T-cell (primary cell): ENCODE measurements around the gene ATP4A. TPM values are rescaled to one million over a fixed set of nuclear protein-coding genes. Genes with fewer than 3 reads are reported as not detected.

Source experiments
- ATAC-seq, 4 experiments: fragments of 200-7000 bp in 3 of 4; fragments of 150-1000 bp in 1 of 4; cut with Tn5 transposase; replicated peaks in 1 of 4; 1 replicate in 3 of 4; 2 replicates in 1 of 4; pipeline ENCODE4 v1.10.0; 2021; ENCODE audit warnings: moderate library complexity in 3 of 4, mild to moderate bottlenecking in 2 of 4, moderate number of reproducible peaks in 1 of 4
- CTCF ChIA-PET, 2 donors: fragments of 300-600 bp; sonication (Branson Sonifier 250); formaldehyde crosslinking; loops; one replicate each; lab custom pipeline; 2022; ENCODE audit warnings: antibody characterized with exemption in 2 of 2; lab: Charles Lee
- POLR2A ChIA-PET, 2 donors: fragments of 300-600 bp; sonication (Branson Sonifier 250); formaldehyde crosslinking; loops; one replicate each; lab custom pipeline; 2022; ENCODE audit warnings: antibody characterized with exemption in 2 of 2; lab: Charles Lee
- DNase-seq, 35 experiments: peaks; one replicate each; pipeline versions ENCODE4 v3.0.0 to v3.0.0-alpha.2; 2013 to 2023
- H3K27ac ChIP-seq: one replicate; pipeline ENCODE4 v1.5.1; 2013; ENCODE audit warnings: low read length
- H3K27me3 ChIP-seq, 2 experiments: replicated peaks in 1 of 2; 1 replicate in 1 of 2; 2 replicates in 1 of 2; pipeline versions ENCODE4 v1.6.1 to v1.7.0; 2013; ENCODE audit warnings: low read length in 1 of 2, mixed read lengths in 1 of 2; ENCODE audit not compliant: control insufficient read depth in 2 of 2, insufficient read depth in 2 of 2; ENCODE audit errors: extremely low read depth in 1 of 2
- H3K36me3 ChIP-seq, 2 donors: 1 replicate in 1 of 2; 2 replicates in 1 of 2; pipeline versions ENCODE4 v1.6.1 to v1.7.0; 2013; ENCODE audit warnings: low read length in 1 of 2; ENCODE audit not compliant: control insufficient read depth in 2 of 2, insufficient read depth in 1 of 2; ENCODE audit errors: extremely low read depth in 1 of 2
- H3K4me1 ChIP-seq, 2 experiments: 1 replicate in 1 of 2; 2 replicates in 1 of 2; pipeline versions ENCODE4 v1.6.1 to v1.7.0; 2013; ENCODE audit warnings: low read length in 2 of 2, mixed read lengths in 1 of 2; ENCODE audit not compliant: insufficient read depth in 2 of 2, control insufficient read depth in 1 of 2; ENCODE audit errors: extremely low read depth in 1 of 2
- H3K4me3 ChIP-seq, 2 donors: 1 replicate in 1 of 2; 2 replicates in 1 of 2; pipeline versions ENCODE4 v1.5.1 to v1.7.0; 2013; ENCODE audit warnings: mild to moderate bottlenecking in 2 of 2, low read length in 1 of 2, moderate library complexity in 1 of 2; ENCODE audit not compliant: control insufficient read depth in 1 of 2; ENCODE audit errors: extremely low read depth in 1 of 2
- H3K9me3 ChIP-seq: 2 replicates; pipeline ENCODE4 v1.7.0; 2013
- H3K27ac Mint-ChIP-seq, 2 donors: one replicate each; pipeline ENCODE4 v1.8.0; 2020 to 2021; ENCODE audit warnings: mild to moderate bottlenecking in 2 of 2, mixed read lengths in 2 of 2
- H3K27me3 Mint-ChIP-seq, 2 donors: one replicate each; pipeline ENCODE4 v1.8.0; 2021 to 2022; ENCODE audit warnings: mixed read lengths in 2 of 2
- H3K36me3 Mint-ChIP-seq: one replicate; pipeline ENCODE4 v1.8.0; 2021; ENCODE audit warnings: mixed read lengths
- H3K4me1 Mint-ChIP-seq, 3 donors: one replicate each; pipeline ENCODE4 v1.8.0; 2020 to 2022; ENCODE audit warnings: mixed read lengths in 3 of 3, mild to moderate bottlenecking in 1 of 3
- H3K4me3 Mint-ChIP-seq, 3 donors: one replicate each; pipeline ENCODE4 v1.8.0; 2020 to 2022; ENCODE audit warnings: mild to moderate bottlenecking in 3 of 3, mixed read lengths in 3 of 3, moderate library complexity in 3 of 3
- H3K9me3 Mint-ChIP-seq, 3 donors: one replicate each; pipeline ENCODE4 v1.8.0; 2020 to 2022; ENCODE audit warnings: mixed read lengths in 3 of 3
- WGBS: methylation state at CpG from one replicate; pipeline ENCODE4 v1.1.5; 2013; ENCODE audit warnings: missing lambda C conversion rate; ENCODE audit not compliant: insufficient coverage; 5-methylcytosine and 5-hydroxymethylcytosine counted together
- total RNA-seq, 35 experiments: library from RNA in 6 of 35; stranded (reverse) in 6 of 35; fragments of 120-200 nt in 1 of 35; gene quantifications; one replicate each; pipeline versions ENCODE4 v1.2.1 to v1.2.4 and lab custom pipeline; 2013 to 2026

The ATP4A gene
- total RNA-seq, 5 donors from 2014 or later (not counting 1 experiment from before 2014, with no cell fraction given) = not detected

- Mint-ChIP-seq H3K4me3 (no peak overlapping the region), H3K27me3 (peaks cover 17 to 21% of the 10 kb centered on the region in 2 donors), H3K36me3 (peaks cover 3% of the 10 kb centered on the region), H3K4me1 (peaks cover 5 to 13% (median 12%) of the 10 kb centered on the region in 3 donors), H3K9me3 (no peaks in the 10 kb centered on the region), H3K27ac (no peak overlapping the region)
- H3K4me1 ChIP-seq = peaks cover 0 to 17% of the 10 kb centered on the region in 2 experiments
- ATAC-seq = no peak
- ChIA-PET POLR2A (interaction anchor here in 1 of 2 donors (0.5 kb wide), 1 partner anchor 11 kb away, joined by 5 read pairs; no protein-coding TSS in a partner anchor), CTCF (no interaction called here)
- no peak overlapping the region for H3K27ac ChIP-seq
- WGBS = 79% methylated on average over 28 of the region's 30 CpGs
- H3K27me3 ChIP-seq = peaks cover 0 to 29% of the 10 kb centered on the region in 2 experiments
- DNase-seq = no peak
- no peak overlapping the region for H3K4me3 ChIP-seq
- H3K36me3 ChIP-seq = no peaks in the 10 kb centered on the region
- no peaks in the 10 kb centered on the region for H3K9me3 ChIP-seq
These were observed 8.0 kb downstream of the ATP4A start for GRCh38 chr19:35555301-35556005.

DNA sequence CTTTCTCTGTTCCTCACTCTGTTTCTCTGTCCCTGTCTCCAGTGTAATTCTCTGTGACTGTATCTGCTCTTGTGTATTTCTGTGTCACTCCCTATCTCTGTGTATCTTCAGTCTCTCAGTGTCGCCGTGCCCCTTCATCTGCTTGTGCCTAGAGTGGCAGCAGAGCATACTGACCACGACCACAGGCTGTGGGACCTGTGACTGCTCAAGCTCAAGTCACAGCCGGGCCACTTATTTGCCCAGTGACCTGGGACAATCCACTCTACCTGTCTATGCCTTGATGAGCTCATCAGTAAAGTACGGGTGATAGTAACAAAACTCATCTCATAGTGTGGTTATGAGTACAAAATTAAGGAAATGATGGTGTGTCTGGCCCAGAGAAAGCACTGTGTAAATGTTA, 9.4 kb downstream of the ATP4A start:
- peaks cover 4 to 9% of the 10 kb centered on the region in 2 donors for H3K27me3 Mint-ChIP-seq
- ATAC-seq (no peak), DNase-seq (no peak)
- Histone ChIP-seq H3K27me3 (peaks cover 0 to 16% of the 10 kb centered on the region in 2 experiments), H3K27ac (no peak overlapping the region), H3K36me3 (peaks cover 0 to 4% of the 10 kb centered on the region in 2 donors), H3K9me3 (no peaks in the 10 kb centered on the region), H3K4me3 (no peak overlapping the region), H3K4me1 (peaks cover 0 to 20% of the 10 kb centered on the region in 2 experiments)
- WGBS = 61% methylated on average over 4 of the region's 5 CpGs
- ChIA-PET POLR2A (no interaction called here), CTCF (no interaction called here)
- H3K36me3 Mint-ChIP-seq = peaks cover 6% of the 10 kb centered on the region
- H3K4me1 Mint-ChIP-seq = peaks cover 10 to 13% (median 13%) of the 10 kb centered on the region in 3 donors
- H3K4me3 Mint-ChIP-seq = no peak overlapping the region
- H3K27ac Mint-ChIP-seq = no peak overlapping the region
- H3K9me3 Mint-ChIP-seq = no peaks in the 10 kb centered on the region

GRCh38 chr19:35553385-35554000, 10.0 kb downstream of the ATP4A start:
- peaks cover 7% of the 10 kb centered on the region for H3K36me3 Mint-ChIP-seq
- no peak overlapping the region for H3K27ac Mint-ChIP-seq
- H3K4me1 Mint-ChIP-seq = peaks cover 13 to 16% (median 15%) of the 10 kb centered on the region in 3 donors
- ATAC-seq (no peak), DNase-seq (no peak)
- H3K4me1 ChIP-seq = peaks cover 0 to 18% of the 10 kb centered on the region in 2 experiments
- 72% methylated on average over 11 of the region's 14 CpGs for WGBS
- no peak overlapping the region for H3K4me3 ChIP-seq
- no peak overlapping the region for H3K27ac ChIP-seq
- H3K36me3 ChIP-seq = peaks cover 0 to 4% of the 10 kb centered on the region in 2 donors
- CTCF ChIA-PET = no interaction called here
- H3K27me3 Mint-ChIP-seq = peaks cover 4% of the 10 kb centered on the region in 2 donors
- no peak overlapping the region for H3K4me3 Mint-ChIP-seq
- no peaks in the 10 kb centered on the region for H3K9me3 ChIP-seq
- peaks cover 0 to 10% of the 10 kb centered on the region in 2 experiments for H3K27me3 ChIP-seq
- H3K9me3 Mint-ChIP-seq = no peaks in the 10 kb centered on the region
- POLR2A ChIA-PET = no interaction called here

DNA sequence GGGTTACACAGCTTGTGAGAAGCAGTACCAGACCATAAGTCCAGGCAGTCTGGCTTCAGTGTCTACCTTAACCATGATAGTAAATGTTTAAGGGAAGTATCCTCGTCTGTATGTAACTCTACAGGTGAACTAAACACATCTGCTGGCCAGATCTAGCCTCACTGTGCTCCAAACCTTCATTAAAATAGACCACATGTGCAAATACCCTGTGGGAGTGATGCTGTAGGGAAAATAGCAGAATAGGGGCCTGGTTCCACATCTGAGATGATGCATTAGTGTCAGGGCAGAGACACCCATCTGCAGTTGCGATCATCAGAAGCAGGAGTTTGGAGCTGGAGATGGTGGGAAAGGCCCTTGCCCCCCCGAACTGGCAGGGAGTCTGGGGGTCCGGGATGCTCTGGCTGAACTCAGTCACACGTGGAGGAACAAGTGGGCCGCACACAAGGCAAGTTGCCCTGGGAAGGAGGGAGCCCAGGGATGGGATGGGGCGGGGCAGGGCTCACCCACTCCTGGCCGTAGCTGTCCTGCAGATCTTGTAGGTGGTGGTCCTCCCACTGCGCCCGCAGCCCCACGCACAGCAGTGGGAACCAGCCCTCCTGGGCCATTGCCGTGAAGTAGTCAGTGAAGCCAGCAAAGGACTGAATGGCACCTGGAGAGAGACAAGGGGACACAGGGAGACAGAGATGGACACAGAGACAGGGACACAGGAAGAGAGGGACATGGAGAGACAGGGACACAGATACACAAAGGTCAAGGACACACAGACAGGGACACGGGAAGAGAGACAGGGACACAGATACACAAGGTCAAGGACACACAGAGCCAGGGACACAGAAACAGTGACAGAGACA, 10.7 kb downstream of the ATP4A start:
- no peak overlapping the region for H3K4me3 ChIP-seq
- H3K27me3 ChIP-seq = peaks cover 0 to 2% of the 10 kb centered on the region in 2 experiments
- H3K27ac ChIP-seq = no peak overlapping the region
- Mint-ChIP-seq H3K27ac (no peak overlapping the region), H3K4me3 (no peak overlapping the region), H3K9me3 (no peaks in the 10 kb centered on the region), H3K27me3 (peaks cover 4% of the 10 kb centered on the region in 2 donors), H3K4me1 (peaks cover 14 to 18% (median 17%) of the 10 kb centered on the region in 3 donors), H3K36me3 (peaks cover 7% of the 10 kb centered on the region)
- H3K4me1 ChIP-seq = peaks cover 0 to 10% of the 10 kb centered on the region in 2 experiments
- peaks cover 0 to 7% of the 10 kb centered on the region in 2 donors for H3K36me3 ChIP-seq
- DNase-seq (no peak), ATAC-seq (no peak)
- 84% methylated on average over 7 of the region's 13 CpGs for WGBS
- ChIA-PET CTCF (no interaction called here), POLR2A (no interaction called here)
- no peaks in the 10 kb centered on the region for H3K9me3 ChIP-seq

DNA sequence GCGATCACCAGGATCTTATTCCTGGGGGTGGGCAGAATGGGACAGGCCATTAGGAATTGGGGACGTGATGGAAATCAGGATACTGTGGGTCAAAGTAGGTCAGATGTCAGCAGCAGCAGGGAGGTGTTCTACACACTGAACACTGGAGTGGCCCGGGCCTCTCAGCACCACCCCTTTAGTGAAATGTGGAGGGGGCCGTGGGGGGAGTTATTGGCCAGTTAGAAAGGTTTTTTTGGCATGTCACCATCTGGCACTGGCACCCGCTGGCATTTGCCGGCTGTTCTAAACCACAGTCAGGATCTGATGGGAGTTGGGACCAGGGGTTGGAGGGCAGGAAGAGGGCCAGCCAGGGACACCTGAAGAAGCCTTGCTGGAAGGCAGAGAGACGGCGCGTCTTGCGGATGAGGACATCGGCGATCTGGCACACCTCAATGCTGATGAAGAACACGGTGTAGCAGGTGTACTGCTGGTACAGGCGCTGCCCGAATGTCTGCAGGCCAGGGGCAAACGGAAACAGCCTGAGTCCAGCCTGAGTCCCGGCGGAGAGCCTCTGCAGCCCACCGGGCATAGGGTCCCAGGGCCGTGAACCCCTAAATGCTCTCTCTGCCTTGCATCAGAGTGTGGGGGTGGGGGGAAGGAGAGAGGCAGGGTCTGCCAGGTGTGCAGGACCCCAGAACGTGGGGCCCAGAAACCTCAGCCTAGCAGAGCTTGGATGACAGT, 12.2 kb downstream of the ATP4A start:
- Histone ChIP-seq H3K4me3 (no peak overlapping the region), H3K4me1 (peaks cover 6 to 18% of the 10 kb centered on the region in 2 experiments), H3K9me3 (no peaks in the 10 kb centered on the region), H3K36me3 (peaks cover 3 to 7% of the 10 kb centered on the region in 2 donors), H3K27me3 (no peaks in the 10 kb centered on the region), H3K27ac (no peak overlapping the region)
- Mint-ChIP-seq H3K27ac (no peak overlapping the region), H3K36me3 (peaks cover 10% of the 10 kb centered on the region), H3K4me1 (peaks cover 23 to 27% (median 24%) of the 10 kb centered on the region in 3 donors), H3K4me3 (no peak overlapping the region), H3K9me3 (no peaks in the 10 kb centered on the region), H3K27me3 (no peaks in the 10 kb centered on the region)
- POLR2A ChIA-PET = no interaction called here
- WGBS = 90% methylated on average over 16 of the region's 21 CpGs
- ATAC-seq (no peak), DNase-seq (no peak)
- CTCF ChIA-PET = interaction anchor here in 1 of 2 donors (0.7 kb wide), 1 partner anchor 1091 kb away, joined by 3 read pairs; no protein-coding TSS in a partner anchor
